Tibial artery (tissue), 4 donors: ENCODE results near the gene ATN1.

Experiments used
- DNase-seq, 2 donors: peaks; one replicate each; pipeline ENCODE4 v3.0.0-alpha.2; 2019
- H3K27ac ChIP-seq, 2 donors: fragments of 200-600 bp; sonication (generic) in 1 of 2; 1 replicate in 1 of 2; 2 replicates in 1 of 2; pipeline ENCODE4 v1.5.1; 2018 to 2019; ENCODE audit warnings: mild to moderate bottlenecking in 1 of 2
- H3K27me3 ChIP-seq, 2 donors: fragments of 200-600 bp; sonication (generic) in 1 of 2; one replicate each; pipeline versions ENCODE4 v1.5.1 to v1.6.0; 2016 to 2019
- H3K36me3 ChIP-seq, 3 donors: fragments of 200-600 bp; sonication (generic) in 2 of 3; one replicate each; pipeline ENCODE4 v1.5.1; 2016 to 2019; ENCODE audit warnings: mild to moderate bottlenecking in 2 of 3
- H3K4me1 ChIP-seq, 4 donors: fragments of 200-600 bp; sonication (generic) in 2 of 4; 1 replicate in 3 of 4; 2 replicates in 1 of 4; pipeline ENCODE4 v1.5.1; 2016 to 2019
- H3K4me3 ChIP-seq, 2 donors: fragments of 200-600 bp; sonication (generic) in 1 of 2; 1 replicate in 1 of 2; 2 replicates in 1 of 2; pipeline ENCODE4 v1.5.1; 2018 to 2019; ENCODE audit warnings: mild to moderate bottlenecking in 2 of 2
- H3K9me3 ChIP-seq, 3 donors: fragments of 200-600 bp; sonication (generic) in 1 of 3; one replicate each; pipeline ENCODE4 v1.5.1; 2016 to 2019
- intact Hi-C: fragments of 100-400 bp; cut with DNase I; formaldehyde crosslinking; loops from one replicate; pipeline ENCODE4 v1.15.0; 2023; ENCODE audit warnings: low total_unique reads
- TF ChIP-seq, protein P1 (sequence below), 2 experiments: fragments of 200-600 bp in 1 of 2; fragments of 450-650 bp in 1 of 2; IDR thresholded peaks; one replicate each; pipeline ENCODE4 v1.5.1; 2017 to 2019; ENCODE audit warnings: antibody characterized with exemption in 2 of 2, mild to moderate bottlenecking in 1 of 2, moderate library complexity in 1 of 2

Gene ATN1

DNA sequence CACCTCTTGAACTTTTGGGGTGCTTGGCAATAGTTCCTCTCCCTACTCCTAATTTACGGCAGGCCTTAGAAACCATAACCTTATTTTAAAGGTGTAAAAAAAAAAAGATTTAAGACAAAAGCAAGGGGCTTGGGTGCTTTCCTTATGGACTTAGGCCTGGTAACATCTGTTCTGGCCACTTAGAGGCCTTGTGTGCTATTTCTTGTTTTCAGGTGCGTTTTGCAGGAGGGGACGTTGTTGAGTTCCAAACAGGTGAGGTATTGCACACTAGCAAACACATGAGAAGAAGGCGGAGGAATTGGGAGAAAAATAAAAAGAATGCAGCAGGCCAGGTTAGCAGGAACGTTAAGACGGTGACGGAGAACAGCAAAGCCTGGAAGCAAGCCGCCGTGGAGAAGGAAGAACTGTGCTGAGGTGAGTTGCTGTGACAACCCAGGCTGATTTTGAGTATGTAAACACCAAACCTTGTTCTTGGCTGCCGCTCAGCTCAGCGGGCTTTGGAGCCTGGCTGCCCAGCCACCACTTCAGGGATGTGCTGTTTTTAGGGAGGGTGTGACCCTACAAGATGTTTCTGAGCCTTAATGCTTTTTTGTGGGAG, 60.3 kb downstream of the ATN1 start:
- no peak for DNase-seq
- intact Hi-C loops: no loop called here
- peaks cover 0 to 40% (median 14%) of the 10 kb centered on the region in 3 donors for H3K36me3 ChIP-seq
- H3K9me3 ChIP-seq: no peaks in the 10 kb centered on the region
- H3K27me3 ChIP-seq: no peaks in the 10 kb centered on the region
- no peak overlapping the region for H3K27ac ChIP-seq
- no peaks in the 10 kb centered on the region for H3K4me1 ChIP-seq
- H3K4me3 ChIP-seq: no peak overlapping the region
- TF ChIP-seq, protein P1, sequence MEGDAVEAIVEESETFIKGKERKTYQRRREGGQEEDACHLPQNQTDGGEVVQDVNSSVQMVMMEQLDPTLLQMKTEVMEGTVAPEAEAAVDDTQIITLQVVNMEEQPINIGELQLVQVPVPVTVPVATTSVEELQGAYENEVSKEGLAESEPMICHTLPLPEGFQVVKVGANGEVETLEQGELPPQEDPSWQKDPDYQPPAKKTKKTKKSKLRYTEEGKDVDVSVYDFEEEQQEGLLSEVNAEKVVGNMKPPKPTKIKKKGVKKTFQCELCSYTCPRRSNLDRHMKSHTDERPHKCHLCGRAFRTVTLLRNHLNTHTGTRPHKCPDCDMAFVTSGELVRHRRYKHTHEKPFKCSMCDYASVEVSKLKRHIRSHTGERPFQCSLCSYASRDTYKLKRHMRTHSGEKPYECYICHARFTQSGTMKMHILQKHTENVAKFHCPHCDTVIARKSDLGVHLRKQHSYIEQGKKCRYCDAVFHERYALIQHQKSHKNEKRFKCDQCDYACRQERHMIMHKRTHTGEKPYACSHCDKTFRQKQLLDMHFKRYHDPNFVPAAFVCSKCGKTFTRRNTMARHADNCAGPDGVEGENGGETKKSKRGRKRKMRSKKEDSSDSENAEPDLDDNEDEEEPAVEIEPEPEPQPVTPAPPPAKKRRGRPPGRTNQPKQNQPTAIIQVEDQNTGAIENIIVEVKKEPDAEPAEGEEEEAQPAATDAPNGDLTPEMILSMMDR (IDR thresholded peaks at IDR 0.05): no peak
